ENCODE measurements around the gene EPG5.
"Not testable (repeated sequence)": the region's sequence is repeated elsewhere in the genome, so short reads cannot be mapped to it uniquely, and the experiment has no call there.

EPG5 gene

DNA sequence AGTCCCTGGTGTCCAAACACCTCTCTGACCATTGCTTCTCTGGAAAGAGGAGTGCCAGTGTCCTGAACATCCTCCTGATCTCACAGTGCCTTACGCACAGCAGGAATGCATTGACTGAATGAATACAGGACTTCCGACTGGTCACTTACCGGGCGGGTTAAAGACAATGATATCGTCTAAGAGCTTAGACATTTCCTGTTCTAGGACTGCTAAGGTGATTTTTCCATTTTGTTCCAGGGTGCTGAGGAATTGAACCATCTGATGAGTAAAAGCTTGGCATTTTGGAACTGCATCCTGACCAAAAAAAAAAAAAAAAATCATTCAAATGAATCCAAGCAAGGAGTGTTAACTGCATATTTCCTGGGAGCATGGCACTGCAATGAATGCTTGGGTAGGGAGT is 101.7 kb downstream of the EPG5 start:
- DNase-seq (ENCODE audit: low spot score): no peak

DNA sequence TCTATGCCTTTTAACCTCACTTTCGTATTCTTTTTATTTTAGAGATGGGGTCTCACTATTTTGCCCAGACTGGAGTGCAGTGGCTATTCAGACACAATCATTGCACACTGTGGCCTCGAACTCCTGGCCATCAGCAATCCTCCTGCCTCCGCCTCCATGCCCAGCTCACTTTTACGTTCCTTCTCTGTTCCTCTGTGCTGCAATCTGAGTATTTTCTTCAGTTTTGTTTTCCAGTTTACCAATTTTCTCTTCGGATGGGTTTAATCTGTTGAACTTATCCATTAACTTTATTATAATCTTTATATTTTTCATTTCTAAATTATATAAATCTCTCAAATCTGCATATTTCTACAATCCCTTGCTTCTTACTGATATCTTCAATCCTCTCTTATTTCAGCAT is 103.0 kb downstream of the EPG5 start:
- DNase-seq (ENCODE audit: low spot score): no peak

DNA sequence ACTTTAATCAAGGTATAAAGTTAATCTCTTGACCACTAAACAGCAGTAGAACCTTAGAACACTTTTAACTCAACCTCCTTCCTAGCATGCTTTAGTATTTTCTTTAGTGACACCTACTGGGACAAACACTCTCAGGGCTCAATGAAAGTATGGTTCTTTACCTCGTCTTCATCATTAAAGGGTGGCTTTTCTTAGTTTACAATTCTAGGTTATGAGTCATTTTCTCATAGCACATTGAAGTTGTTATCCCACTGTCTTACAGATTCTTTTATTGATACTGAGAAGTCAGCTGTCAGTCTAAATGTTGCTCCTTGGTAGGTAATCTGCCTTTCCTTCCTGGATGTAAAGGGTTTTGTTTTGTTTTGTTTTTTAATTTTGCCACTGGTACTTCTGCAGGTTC is 103.7 kb downstream of the EPG5 start:
- DNase-seq (ENCODE audit: low spot score): no peak

DNA sequence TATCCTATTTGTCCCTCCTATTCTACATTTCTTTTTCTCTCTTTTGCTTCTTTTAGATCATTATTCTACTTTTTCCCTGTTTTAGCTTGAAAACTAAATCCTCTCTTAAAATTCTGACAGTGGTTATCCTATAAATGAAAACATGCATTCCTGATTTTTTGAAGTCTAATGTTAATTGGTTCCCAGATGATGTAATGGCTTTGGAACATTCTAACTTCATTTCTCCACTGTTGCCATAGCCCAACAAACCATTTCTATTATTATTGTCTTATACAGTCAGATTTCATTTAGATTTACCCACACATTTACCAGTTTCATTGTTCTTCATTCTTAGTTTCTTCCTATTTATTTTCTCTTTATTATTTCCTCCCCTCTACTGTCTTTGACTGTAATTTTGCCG is 105.2 kb downstream of the EPG5 start:
- DNase-seq (ENCODE audit: low spot score): no peak

DNA sequence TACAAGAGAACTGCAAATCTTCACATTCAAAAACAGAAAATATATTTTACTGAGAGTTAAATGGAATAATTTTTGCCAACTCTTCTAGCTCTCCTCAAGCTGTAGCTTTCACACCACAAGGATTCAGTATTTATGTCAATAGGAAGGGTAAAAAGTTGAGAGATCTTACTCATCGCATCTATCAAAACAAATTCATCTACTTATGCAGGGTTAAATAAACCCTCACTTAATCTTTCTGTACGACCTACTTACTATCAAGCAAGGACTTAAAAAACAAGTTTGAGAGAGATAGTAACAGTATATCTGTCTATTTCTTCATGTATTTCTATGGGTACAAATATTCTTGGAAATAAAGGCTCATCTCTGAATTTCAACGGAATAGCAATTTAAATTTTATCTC is 106.2 kb downstream of the EPG5 start:
- no peak for DNase-seq (ENCODE audit: low spot score)

DNA sequence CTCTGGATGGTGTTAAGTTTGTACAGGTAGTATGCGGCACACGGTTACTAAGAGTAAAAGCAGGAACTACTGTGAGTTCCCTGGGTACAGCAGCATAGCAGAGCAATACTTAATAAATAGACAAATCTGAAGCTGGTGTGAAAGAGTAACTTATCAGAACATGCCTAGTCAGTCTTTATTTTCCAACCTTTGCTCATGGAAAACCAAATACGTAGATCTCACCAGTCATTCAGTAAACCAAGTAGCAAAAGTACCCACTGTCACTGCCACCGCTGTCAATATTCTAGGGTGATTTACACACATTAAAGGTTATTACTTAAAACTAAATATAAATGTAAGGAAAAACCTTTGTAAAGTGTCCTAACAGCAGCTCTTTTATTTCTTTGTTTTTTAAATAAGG is 106.6 kb downstream of the EPG5 start:
- DNase-seq (ENCODE audit: low spot score): no peak

DNA sequence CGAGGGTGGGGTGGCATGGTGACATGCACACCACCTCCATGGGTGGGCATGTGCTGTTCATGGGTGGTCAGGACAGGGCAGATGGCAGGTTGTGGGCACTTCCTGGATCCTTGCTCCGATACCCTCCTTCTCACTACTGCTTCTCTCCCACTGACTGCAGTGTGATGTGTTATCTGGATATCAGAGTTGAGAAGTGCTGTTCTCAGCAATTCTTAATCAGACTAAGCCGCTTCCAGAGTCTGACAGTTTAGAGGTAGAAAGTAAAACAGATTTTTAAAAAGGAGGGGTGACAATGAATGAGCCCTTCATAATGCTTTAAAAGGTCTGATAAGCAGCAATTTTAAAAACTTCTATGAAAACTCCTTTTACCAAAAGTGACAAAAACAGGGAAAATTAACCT is 107.8 kb downstream of the EPG5 start:
- no peak for DNase-seq (ENCODE audit: low spot score)

DNA sequence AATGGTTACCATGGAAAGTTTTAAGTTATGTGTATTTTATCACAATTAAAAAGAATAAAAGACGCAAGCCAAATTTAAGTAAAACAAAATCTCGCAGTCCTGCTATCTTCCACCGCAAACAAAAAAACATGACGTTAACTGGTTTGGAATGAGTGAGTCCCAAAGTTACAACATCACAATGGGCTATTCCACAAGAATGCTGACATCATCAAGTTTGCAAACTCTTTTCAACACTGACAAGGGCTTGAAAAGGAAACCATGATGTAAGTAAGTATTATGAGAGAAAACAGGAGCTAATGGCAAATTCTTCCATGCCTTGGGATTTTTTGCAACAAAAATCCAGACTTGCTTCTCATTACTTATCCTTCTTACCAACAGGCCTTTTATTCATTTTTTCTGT is 110.6 kb downstream of the EPG5 start:
- no peak for DNase-seq (ENCODE audit: low spot score)

DNA sequence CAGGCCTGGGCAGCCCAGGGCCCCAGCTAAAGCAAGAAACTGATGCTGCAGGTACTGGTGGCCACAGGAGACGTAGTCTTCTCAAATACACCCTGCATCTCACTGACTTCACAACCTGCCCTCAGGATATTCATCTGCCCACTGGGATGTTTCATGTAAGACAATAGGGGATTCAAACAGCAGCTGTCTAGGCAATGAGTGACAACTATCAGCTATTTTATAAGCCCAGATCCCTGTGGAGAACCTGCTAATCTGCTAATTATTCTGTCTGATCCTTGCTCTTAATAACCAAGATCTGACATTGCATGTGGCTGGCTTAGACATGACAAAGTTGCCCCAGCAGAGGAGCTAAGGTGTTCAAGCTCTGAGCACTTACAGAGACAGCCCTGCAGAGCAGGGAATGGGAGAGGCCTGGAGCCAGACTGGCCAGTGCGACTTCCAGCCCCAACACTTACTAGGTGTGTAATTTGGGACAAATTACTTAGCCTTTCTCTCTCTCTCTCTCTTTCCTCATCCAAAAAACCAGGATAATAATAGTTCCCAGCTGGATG is 113.0 kb downstream of the EPG5 start:
- DNase-seq (ENCODE audit: low spot score): no peak

DNA sequence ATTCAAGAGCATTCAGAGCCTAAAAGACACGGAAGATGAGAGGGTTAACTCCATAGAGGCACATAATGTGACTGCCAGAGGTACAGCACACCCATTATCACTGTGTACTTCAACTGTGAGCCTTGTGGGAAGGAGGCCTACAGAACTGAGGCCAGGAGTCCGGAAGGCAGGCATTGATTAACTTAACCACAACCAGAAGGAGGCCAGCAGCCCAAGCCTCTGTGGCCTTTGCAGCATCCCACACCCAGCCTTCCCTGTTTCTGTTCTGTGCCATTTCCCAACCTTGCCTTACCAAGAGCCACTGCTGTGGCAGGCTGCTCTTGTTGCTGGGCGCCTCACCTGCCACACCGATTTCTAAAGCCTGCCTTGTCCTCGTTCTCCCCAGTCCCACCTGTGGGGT is 114.5 kb downstream of the EPG5 start:
- DNase-seq (ENCODE audit: low spot score): no peak

DNA sequence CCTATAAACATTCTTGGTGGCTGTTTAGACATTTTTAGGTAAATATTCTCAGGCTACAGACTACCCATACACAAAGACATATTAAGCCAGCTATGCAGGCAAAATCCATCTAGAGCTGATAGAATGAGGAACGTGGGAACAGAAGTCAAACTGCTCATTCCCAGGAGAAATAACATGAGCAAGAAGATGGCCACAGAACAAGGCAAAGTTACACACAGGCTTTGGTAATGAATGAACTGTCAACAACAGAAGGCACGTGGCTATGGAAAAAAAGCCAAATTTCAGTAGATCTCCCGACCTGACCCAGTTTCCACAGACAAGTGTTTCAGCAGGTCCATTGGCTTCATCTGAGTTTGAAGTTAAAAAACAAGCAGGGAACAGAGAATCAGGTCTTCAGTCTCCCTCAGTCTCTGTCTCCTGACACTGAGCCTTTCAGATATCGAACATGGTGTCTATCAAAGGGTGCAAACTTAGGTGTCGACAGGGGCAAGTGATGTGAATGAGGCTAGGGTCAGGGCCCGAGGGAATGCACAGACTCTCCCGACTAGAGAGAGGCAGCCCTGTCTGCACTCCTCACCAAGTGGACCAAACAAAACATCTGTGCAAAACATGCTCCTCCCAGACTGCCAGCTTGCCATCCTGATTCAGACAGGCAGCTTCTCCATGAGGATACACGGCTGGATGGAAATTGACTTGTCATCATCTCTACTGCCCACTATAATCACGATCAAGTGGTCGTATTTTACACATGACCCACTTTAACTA is 115.8 kb downstream of the EPG5 start:
- DNase-seq (ENCODE audit: low spot score): no peak

DNA sequence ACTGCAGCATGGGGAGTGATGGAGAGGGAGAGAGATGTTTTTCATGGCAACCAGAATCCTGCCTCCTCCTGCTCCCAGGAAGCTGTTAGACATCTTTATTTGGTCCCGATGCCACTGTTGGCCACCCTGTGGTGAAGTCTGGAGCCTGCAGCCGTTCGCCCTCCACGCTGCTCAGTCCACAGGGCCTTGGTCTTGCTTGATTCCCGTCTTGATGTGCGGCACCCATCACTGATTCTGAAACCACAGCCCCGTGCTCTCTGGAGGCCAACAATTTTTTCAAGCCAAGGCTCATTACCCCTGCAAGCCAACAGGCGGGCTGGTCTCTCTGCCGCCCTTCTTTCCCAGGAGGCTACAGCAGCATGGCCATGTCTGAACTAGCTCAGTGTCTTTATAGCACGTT is 117.1 kb downstream of the EPG5 start:
- no peak for DNase-seq (ENCODE audit: low spot score)

DNA sequence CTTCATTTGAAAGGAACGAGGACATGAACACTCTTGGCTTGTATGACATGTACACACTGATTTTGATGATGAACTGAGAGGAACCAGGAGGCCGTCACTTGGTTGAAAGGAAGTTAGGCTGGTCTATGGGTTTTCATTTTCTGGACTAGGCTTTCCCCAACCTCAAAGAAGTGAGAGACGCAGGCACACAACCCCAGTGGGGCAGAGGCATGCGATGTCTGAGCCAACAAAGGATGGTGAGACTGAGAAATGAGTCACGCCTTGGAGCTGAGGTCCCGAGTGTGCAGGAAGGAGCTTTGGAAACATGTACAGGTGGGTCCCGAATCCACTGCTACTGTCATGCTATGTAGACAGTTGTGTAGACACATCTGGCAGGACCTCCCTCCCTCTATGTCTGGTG is 117.6 kb downstream of the EPG5 start:
- DNase-seq (ENCODE audit: low spot score): no peak

DNA sequence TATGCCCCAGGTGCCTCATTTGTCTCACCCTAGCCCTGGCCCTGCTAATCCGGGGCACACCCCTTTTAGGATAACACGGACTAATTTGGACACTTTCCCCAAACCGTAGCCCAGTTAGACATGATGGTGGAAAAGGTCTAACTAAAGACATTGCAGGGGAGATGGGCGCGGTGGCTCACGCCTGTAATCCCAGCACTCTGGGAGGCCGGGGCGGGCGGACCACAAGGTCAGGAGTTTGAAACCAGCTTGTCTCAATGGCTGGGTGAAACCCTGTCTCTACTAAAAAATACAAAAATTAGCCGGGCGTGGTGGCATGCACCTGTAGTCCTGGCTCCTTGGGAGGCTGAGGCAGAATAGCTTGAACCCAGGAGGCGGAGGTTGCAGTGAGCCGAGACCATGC is 118.5 kb downstream of the EPG5 start:
- not testable (repeated sequence) for DNase-seq (ENCODE audit: low spot score)

DNA sequence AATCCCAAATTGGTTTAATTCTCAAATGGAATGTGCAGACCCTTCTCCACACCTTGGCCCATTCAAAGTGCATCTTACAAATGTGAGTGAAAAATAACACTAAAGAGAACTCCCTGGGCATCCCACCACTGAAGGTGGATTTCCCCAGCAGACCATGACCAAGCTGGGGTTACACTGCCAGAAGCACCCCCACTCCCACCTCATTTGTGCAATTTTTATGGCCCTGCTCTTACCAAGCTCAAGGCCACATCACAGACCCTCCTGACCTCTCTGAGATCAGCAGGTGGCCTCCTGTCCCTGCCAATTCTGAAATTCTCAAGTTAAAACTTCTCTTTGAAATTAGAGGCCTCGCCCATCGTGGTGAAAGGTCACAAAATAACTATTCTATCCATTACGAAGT is 120.0 kb downstream of the EPG5 start:
- DNase-seq (ENCODE audit: low spot score): no peak

DNA sequence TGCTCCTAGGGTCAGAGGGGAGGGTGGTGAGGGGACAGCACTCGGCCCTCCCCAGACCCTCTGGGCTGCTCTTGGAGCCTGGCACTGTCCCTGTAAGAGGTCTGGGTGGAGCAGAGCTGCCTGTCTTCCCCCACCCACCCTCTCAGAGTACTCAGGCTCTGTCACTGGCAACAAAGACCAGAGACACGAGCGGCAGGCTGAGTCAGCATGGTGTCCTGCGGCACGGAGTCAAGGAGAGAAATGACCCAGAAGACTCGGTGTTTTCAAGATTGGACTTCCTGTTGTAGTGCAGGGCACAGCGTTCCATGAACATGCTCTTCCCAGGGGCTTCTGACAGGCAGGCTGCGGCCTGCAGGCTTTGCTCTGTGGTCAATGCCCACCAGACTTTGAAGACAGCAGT is 121.7 kb downstream of the EPG5 start:
- no peak for DNase-seq (ENCODE audit: low spot score)

DNA sequence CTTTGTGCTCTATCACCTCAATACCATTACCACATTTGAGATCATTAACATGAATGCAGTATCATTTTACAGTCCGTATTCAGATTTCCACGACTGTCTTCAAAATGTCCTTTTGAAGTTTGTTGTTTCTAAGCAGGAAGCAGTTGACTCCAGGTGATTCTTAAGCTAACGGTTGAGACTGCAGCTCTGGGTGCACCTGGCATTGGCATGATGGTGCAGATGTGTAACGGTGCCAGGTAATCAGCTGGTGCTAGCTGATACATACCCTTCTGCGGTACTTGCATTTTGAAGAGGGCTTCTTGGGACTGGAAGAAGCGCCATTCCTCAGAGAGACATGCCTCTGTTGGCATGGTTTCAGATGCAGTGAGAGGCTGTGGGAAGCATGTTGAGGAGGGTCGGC is 122.2 kb downstream of the EPG5 start:
- no peak for DNase-seq (ENCODE audit: low spot score)

DNA sequence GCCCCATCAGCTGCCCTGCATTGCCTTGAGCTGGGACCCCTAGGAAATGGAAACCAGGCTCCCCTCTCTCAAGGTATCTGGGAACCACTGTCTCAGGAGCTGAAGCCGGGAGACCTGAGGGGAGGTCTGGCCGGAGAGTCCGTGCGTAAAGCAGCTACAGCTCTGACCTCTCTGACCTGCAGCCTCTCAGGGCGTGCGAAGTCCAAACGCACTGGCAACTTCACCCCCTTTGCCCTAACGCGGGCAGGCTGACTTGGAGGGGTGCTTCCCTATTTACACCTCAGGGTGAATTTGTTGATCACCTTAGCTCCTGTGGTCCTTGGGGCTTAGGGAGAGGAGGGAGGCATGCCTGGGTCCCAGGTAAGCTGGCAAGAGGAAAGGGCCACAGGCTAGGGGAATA is 124.1 kb downstream of the EPG5 start:
- no peak for DNase-seq (ENCODE audit: low spot score)

DNA sequence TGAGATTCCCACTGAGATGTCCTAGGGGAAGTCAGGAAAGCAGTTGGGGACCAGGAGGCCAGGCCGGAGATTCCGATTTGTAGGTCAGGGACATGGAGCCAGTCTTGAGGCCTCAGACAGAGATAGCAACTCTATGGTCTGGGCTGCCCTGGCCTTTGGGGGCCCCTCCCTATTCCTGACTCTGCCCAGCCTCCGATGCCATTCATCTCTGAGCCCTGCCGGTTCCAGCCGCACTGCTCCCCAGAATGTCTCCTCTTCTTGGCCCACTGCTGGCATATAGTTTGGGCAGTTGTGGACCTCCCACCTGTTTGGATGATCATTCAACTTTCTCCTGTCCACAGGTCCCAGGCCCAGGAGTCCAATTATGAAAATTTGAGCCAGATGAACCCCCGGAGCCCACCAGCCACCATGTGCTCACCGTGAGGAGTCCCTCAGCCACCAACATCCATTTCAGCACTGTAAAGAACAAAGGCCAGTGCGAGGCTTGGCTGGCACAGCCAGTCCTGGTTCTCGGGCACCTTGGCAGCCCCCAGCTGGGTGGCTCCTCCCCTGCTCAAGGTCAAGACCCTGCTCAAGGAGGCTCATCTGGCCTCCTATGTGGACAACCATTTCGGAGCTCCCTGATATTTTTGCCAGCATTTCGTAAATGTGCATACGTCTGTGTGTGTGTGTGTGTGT is 125.2 kb downstream of the EPG5 start:
- no peak for DNase-seq (ENCODE audit: low spot score)

DNA sequence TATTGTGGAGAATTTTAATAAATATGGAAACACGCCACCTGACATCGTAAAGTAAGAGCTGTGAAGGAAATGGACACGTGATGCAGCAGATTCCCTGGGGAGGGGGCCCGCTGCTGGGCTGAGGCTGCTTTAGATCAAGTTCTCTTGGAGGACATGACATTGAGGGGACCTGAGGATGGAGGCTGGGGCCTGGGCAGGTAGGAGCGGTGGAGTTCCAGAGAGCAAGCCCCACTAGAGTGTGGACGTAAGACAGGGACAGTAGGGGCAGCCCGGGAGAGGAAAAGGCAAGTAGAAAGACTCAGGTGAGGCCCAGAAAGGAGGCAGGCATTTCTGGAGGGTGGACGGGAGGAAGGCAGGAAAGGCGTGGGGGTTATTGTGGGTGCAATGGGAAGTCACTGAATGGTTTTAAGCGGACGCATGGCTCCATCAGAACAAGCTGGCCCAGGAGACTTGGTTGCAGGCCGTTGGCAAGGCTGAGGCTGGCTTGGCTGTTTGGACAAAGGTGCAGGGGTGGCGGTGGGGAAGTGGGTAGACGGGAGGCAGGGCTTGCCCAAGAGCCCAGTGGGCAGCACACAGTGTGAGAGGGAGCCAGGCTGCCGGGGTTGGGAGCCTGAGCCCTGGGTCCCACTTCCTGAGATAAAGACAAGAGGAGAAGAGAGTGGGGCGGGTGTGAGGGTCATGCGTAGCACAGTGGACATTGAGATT is 125.9 kb downstream of the EPG5 start:
- DNase-seq (ENCODE audit: low spot score): no peak

DNA sequence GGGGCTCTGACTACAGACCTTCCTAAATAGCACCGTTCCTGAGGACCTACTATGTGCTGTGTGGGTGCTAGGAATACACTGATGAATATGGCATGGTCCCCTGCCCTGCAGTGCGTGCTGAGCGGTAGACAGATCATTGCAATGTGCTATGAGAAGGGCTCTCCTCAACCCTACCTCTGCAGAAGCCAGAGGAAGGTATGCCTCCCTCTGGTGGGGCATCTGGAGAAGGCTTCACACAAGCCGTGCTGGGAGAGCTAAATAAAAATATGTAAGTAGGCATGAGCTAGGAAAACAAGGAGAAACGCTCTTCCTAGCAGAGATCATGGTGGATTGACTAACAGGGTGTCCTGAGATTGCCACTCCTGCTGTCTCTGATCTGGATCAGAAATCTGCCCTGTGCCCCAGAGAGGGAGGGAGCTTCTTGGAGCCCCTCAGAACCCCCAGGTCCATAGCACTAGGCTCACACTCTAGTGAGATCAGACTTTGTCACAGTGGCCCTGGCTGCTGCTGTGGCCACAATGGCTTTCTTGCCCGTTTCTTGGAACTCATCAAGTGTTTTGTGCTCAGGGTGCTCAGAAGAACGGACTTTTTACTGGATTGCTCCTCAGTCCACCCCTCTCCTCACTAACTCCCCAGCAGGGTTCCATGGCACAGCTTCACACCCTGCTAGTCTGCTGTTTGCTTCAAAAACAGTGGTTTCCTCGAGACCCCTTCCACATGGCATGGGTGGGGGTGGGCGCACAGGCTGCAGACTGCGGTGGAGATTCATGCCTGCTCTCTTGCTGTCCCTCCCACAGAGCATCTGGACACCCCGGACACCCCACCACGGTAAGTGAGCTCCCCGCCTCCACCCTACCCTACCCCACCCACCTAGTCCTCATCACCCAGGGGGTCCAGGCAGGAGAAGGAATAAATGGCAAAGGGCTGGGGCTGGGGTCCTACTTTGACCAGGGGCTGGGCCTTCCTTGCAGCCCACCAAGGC is 127.4 kb downstream of the EPG5 start:
- DNase-seq (ENCODE audit: low spot score): peak; percentile 41
